IPS-15b (cell line): ENCODE results near the gene VSIR.
A peak's percentile ranks its signal among the peaks of the same experiment; 100 is the strongest.

Experiments
- H3K27me3 ChIP-seq: one replicate; pipeline ENCODE4 v1.6.1; 2013; ENCODE audit warnings: low read length; ENCODE audit not compliant: control insufficient read depth, insufficient read depth
- H3K36me3 ChIP-seq: one replicate; pipeline ENCODE4 v1.6.1; 2013; ENCODE audit warnings: low read length; ENCODE audit not compliant: control insufficient read depth, insufficient read depth
- H3K4me1 ChIP-seq: one replicate; pipeline ENCODE4 v1.6.1; 2013; ENCODE audit warnings: mild to moderate bottlenecking, low read length; ENCODE audit not compliant: control insufficient read depth, insufficient read depth
- H3K4me3 ChIP-seq: one replicate; pipeline ENCODE4 v1.5.1; 2013; ENCODE audit warnings: low read depth, low read length
- H3K9ac ChIP-seq: one replicate; pipeline ENCODE4 v1.6.1; 2013; ENCODE audit warnings: low read depth, mild to moderate bottlenecking, low read length
- H3K9me3 ChIP-seq: one replicate; pipeline ENCODE4 v1.6.1; 2013; ENCODE audit warnings: mild to moderate bottlenecking, low read length; ENCODE audit not compliant: control insufficient read depth, insufficient read depth

Gene VSIR

GRCh38 chr10:71776481-71776925, 3.2 kb upstream of the VSIR start:
- Histone ChIP-seq H3K4me1 (no peaks in the 10 kb centered on the region), H3K27me3 (peaks cover 29% of the 10 kb centered on the region), H3K36me3 (no peaks in the 10 kb centered on the region), H3K9me3 (no peaks in the 10 kb centered on the region), H3K4me3 (no peak overlapping the region), H3K9ac (no peak overlapping the region)

- Histone ChIP-seq H3K27me3 (peaks cover 29% of the 10 kb centered on the region), H3K36me3 (no peaks in the 10 kb centered on the region), H3K4me3 (no peak overlapping the region), H3K9me3 (no peaks in the 10 kb centered on the region), H3K9ac (no peak overlapping the region), H3K4me1 (no peaks in the 10 kb centered on the region)
Measured at GRCh38 chr10:71774916-71775702, 1.8 kb upstream of the VSIR start.

GRCh38 chr10:71772832-71773220, 494 bp downstream of the VSIR start:
- H3K9me3 ChIP-seq, result no peaks in the 10 kb centered on the region
- H3K4me3 ChIP-seq, result peak overlapping the region; percentile 33
- peaks cover 27% of the 10 kb centered on the region for H3K27me3 ChIP-seq
- H3K9ac ChIP-seq, result no peak overlapping the region
- H3K36me3 ChIP-seq, result no peaks in the 10 kb centered on the region
- H3K4me1 ChIP-seq, result no peaks in the 10 kb centered on the region

- Histone ChIP-seq H3K9me3 (no peaks in the 10 kb centered on the region), H3K36me3 (no peaks in the 10 kb centered on the region), H3K4me3 (no peak overlapping the region), H3K4me1 (no peaks in the 10 kb centered on the region), H3K27me3 (peaks cover 27% of the 10 kb centered on the region), H3K9ac (no peak overlapping the region)
Measured at GRCh38 chr10:71771821-71772617, 1.3 kb downstream of the VSIR start.

GRCh38 chr10:71771204-71771603, 2.1 kb downstream of the VSIR start:
- no peak overlapping the region for H3K9ac ChIP-seq
- no peak overlapping the region for H3K4me3 ChIP-seq
- H3K36me3 ChIP-seq, result no peaks in the 10 kb centered on the region
- H3K9me3 ChIP-seq, result no peaks in the 10 kb centered on the region
- no peaks in the 10 kb centered on the region for H3K4me1 ChIP-seq
- peaks cover 27% of the 10 kb centered on the region for H3K27me3 ChIP-seq

- H3K27me3 ChIP-seq, result peaks cover 27% of the 10 kb centered on the region
- no peaks in the 10 kb centered on the region for H3K4me1 ChIP-seq
- H3K36me3 ChIP-seq, result no peaks in the 10 kb centered on the region
- H3K4me3 ChIP-seq, result no peak overlapping the region
- H3K9me3 ChIP-seq, result no peaks in the 10 kb centered on the region
- no peak overlapping the region for H3K9ac ChIP-seq
Measured at GRCh38 chr10:71770789-71771188, 2.5 kb downstream of the VSIR start.

GRCh38 chr10:71770255-71770654, 3.1 kb downstream of the VSIR start:
- Histone ChIP-seq H3K9ac (no peak overlapping the region), H3K4me1 (no peaks in the 10 kb centered on the region), H3K27me3 (peaks cover 25% of the 10 kb centered on the region), H3K36me3 (no peaks in the 10 kb centered on the region), H3K9me3 (no peaks in the 10 kb centered on the region), H3K4me3 (no peak overlapping the region)

GRCh38 chr10:71769279-71769823, 4.0 kb downstream of the VSIR start:
- Histone ChIP-seq H3K4me1 (no peaks in the 10 kb centered on the region), H3K27me3 (peaks cover 22% of the 10 kb centered on the region), H3K9me3 (no peaks in the 10 kb centered on the region), H3K36me3 (no peaks in the 10 kb centered on the region), H3K9ac (no peak overlapping the region), H3K4me3 (no peak overlapping the region)

- peaks cover 9% of the 10 kb centered on the region for H3K27me3 ChIP-seq
- no peaks in the 10 kb centered on the region for H3K4me1 ChIP-seq
- no peak overlapping the region for H3K4me3 ChIP-seq
- H3K9me3 ChIP-seq, result no peaks in the 10 kb centered on the region
- H3K9ac ChIP-seq, result no peak overlapping the region
- H3K36me3 ChIP-seq, result no peaks in the 10 kb centered on the region
Measured at GRCh38 chr10:71767420-71768035, 5.8 kb downstream of the VSIR start.

- no peak overlapping the region for H3K9ac ChIP-seq
Measured at GRCh38 chr10:71766717-71767419, 6.5 kb downstream of the VSIR start.

More at GRCh38 chr10:71766717-71767419, 6.5 kb downstream of the VSIR start:
- H3K4me3 ChIP-seq, result no peak overlapping the region
- H3K36me3 ChIP-seq, result no peaks in the 10 kb centered on the region
- no peaks in the 10 kb centered on the region for H3K9me3 ChIP-seq
- H3K27me3 ChIP-seq, result peaks cover 2% of the 10 kb centered on the region
- H3K4me1 ChIP-seq, result no peaks in the 10 kb centered on the region
